Measurements from ENCODE around the gene DNASE1L2.

GRCh38 chr16:2200313-2200712, 35.9 kb upstream of the DNASE1L2 start:
- TF ChIP-seq EZH2 (IDR thresholded peaks at IDR 0.05) (no peak), POLR2AphosphoS5 (IDR thresholded peaks at IDR 0.05; ENCODE audit: borderline replicate concordance, low read depth, low read length) (no peak)

All from SK-N-MC (cell line).